ENCODE measurements around the gene LCK.

Gene LCK

DNA sequence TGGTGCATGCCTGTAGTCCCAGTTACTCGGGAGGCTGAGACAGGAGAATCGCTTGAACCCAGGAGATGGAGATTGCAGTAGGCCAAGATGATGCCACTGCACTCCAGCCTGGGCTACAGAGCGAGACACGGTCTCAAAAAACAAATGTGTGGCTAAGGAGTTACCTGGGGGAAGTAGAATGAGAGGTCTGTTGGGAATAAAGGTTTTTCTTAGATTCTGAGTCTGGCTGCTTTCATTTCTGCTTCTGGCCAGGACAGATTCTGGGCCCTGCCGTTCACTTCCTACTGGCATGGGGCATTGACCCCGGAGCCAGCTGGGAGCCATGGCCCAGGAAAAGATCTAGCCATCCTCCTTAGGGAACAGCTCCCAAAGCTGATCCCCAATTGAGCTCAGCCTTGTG is 42.6 kb upstream of the LCK start:
- DNase-seq = no peak
- Histone ChIP-seq H4K91ac (ENCODE audit: low read length) (no peak overlapping the region), H2BK12ac (ENCODE audit: low read length in 2 of 2) (no peak overlapping the region), H3K18ac (ENCODE audit: low read depth in 1 of 2, low read length in 2 of 2) (no peak overlapping the region), H3K9me3 (ENCODE audit: control insufficient read depth, low read length) (no peaks in the 10 kb centered on the region), H3K4me3 (ENCODE audit: insufficient read depth in 1 of 2, low read depth in 1 of 2, low read length in 2 of 2) (no peak overlapping the region), H3K36me3 (ENCODE audit: control insufficient read depth in 1 of 2, insufficient read depth in 2 of 2, low read depth in 1 of 2, low read length in 2 of 2) (peaks cover 12 to 29% of the 10 kb centered on the region in 2 experiments), H3K14ac (ENCODE audit: low read length in 2 of 2) (no peak overlapping the region), H4K8ac (ENCODE audit: low read length) (no peak overlapping the region), H3K27me3 (ENCODE audit: control insufficient read depth in 1 of 2, insufficient read depth in 1 of 2, low read length in 2 of 2) (no peaks in the 10 kb centered on the region), H3K4me1 (ENCODE audit: control insufficient read depth, insufficient read depth, low read depth, low read length) (peaks cover 22% of the 10 kb centered on the region), H3K27ac (ENCODE audit: low read length, poor library complexity, severe bottlenecking) (no peak overlapping the region), H3K4me2 (ENCODE audit: low read length, poor library complexity, severe bottlenecking) (no peak overlapping the region), H3K4ac (ENCODE audit: low read depth in 1 of 2, low read length in 2 of 2) (no peak overlapping the region), H3K23ac (ENCODE audit: low read length in 2 of 2) (no peak overlapping the region), H2BK120ac (ENCODE audit: low read depth, low read length) (no peak overlapping the region), H2BK15ac (ENCODE audit: low read depth, poor library complexity, severe bottlenecking) (no peak overlapping the region), H3K9ac (ENCODE audit: low read length) (no peak overlapping the region), H2BK5ac (ENCODE audit: low read depth, low read length, poor library complexity, severe bottlenecking) (no peak overlapping the region), H2AFZ (ENCODE audit: low read depth, low read length) (no peak overlapping the region), H2AK5ac (ENCODE audit: low read length, severe bottlenecking) (no peak overlapping the region), H3K79me1 (replicated peaks; ENCODE audit: low read length, poor library complexity, severe bottlenecking) (peaks cover 11% of the 10 kb centered on the region)
- WGBS = 97% methylated on average over 6 of the region's 6 CpGs

DNA sequence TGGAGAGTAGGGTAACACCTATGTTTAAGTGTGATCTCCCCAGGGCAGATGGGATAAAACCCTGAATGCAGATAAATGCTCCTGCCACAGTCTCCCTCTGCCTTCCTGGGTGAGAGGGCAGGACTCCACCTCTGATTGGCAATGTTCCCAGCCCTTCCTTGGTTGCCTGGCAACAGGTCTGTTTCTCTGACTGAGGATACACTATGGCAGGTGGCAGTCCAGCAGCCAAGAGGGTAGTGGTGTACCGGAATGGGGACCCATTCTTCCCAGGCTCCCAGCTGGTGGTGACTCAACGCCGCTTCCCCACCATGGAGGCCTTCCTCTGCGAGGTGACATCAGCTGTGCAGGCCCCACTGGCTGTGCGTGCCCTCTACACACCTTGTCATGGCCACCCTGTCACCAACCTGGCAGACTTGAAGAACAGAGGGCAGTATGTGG is 42.2 kb upstream of the LCK start, which contains the start of gene DCDC2B:
DCDC2B (plus strand) TSS at position 199 of the 438 bp plus-strand sequence; CDS start at position 204, 5 bp downstream.
- Histone ChIP-seq H3K4me3 (ENCODE audit: insufficient read depth in 1 of 2, low read depth in 1 of 2, low read length in 2 of 2) (no peak within 1 kb of the TSS), H3K14ac (ENCODE audit: low read length in 2 of 2) (no peak within 1 kb of the TSS), H2BK5ac (ENCODE audit: low read depth, low read length, poor library complexity, severe bottlenecking) (no peak within 1 kb of the TSS), H3K27ac (ENCODE audit: low read length, poor library complexity, severe bottlenecking) (no peak within 1 kb of the TSS), H3K36me3 (ENCODE audit: control insufficient read depth in 1 of 2, insufficient read depth in 2 of 2, low read depth in 1 of 2, low read length in 2 of 2) (peaks cover 12 to 27% of the 10 kb centered on the region in 2 experiments), H3K9me3 (ENCODE audit: control insufficient read depth, low read length) (no peaks in the 10 kb centered on the region), H2BK15ac (ENCODE audit: low read depth, poor library complexity, severe bottlenecking) (no peak within 1 kb of the TSS), H3K4me2 (ENCODE audit: low read length, poor library complexity, severe bottlenecking) (no peak within 1 kb of the TSS), H3K79me1 (replicated peaks; ENCODE audit: low read length, poor library complexity, severe bottlenecking) (peaks cover 9% of the 10 kb centered on the region), H3K4ac (ENCODE audit: low read depth in 1 of 2, low read length in 2 of 2) (no peak within 1 kb of the TSS), H3K4me1 (ENCODE audit: control insufficient read depth, insufficient read depth, low read depth, low read length) (peaks cover 22% of the 10 kb centered on the region), H3K9ac (ENCODE audit: low read length) (no peak within 1 kb of the TSS), H2AFZ (ENCODE audit: low read depth, low read length) (no peak within 1 kb of the TSS), H4K91ac (ENCODE audit: low read length) (peak within 1 kb of the TSS; percentile 37), H3K27me3 (ENCODE audit: control insufficient read depth in 1 of 2, insufficient read depth in 1 of 2, low read length in 2 of 2) (no peaks in the 10 kb centered on the region), H3K23ac (ENCODE audit: low read length in 2 of 2) (no peak within 1 kb of the TSS), H2BK12ac (ENCODE audit: low read length in 2 of 2) (peak within 1 kb of the TSS in 1 of 2 experiments; percentile 51), H2AK5ac (ENCODE audit: low read length, severe bottlenecking) (no peak within 1 kb of the TSS), H2BK120ac (ENCODE audit: low read depth, low read length) (no peak within 1 kb of the TSS), H3K18ac (ENCODE audit: low read depth in 1 of 2, low read length in 2 of 2) (no peak within 1 kb of the TSS), H4K8ac (ENCODE audit: low read length) (no peak within 1 kb of the TSS)
- 88% methylated on average over 5 of the region's 5 CpGs for WGBS
- DNase-seq = peak; percentile 65

DNA sequence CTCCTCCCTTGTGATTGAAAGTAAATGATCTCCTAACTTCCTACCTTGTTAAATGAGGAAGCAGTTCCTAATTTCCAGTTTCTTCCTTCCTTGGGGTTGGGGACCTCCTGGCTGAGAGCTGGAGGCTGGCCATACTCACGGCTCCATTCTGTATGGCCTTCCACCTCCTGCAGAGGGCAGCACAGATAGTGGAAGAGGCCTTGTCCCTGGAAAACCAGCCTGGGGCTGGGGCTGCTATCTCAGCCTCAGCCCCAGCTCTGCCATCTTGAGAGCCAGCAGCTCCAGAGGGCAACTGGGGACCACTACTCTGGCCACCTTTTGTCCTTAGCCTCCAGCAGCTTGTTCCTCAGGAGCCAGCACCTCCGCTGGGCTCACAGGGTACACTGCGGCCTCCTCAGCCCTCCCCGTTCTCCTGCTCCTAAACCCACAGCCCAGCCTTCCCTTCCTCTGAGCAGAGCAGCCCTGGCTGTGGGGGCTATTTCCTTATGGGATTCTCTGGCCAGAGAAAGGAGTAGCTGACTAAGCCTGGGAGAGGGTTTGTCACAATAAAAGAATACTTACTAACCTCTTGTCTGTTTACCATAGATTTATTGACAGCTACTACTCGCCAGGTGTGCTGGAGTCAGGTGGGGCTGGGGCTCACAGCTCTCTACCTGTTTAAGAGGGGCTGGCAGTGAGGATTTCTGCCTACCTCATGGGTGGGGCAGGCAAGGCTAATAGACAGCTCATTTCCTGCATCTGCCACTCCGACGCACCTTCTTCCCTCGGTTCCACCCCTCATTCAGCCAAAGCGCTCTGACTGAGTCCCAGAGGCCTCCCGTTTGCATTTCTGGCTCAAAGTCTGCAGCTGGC is 35.2 kb upstream of the LCK start:
- Histone ChIP-seq H3K4me2 (ENCODE audit: low read length, poor library complexity, severe bottlenecking) (no peak overlapping the region), H3K23ac (ENCODE audit: low read length in 2 of 2) (no peak overlapping the region), H3K4me1 (ENCODE audit: control insufficient read depth, insufficient read depth, low read depth, low read length) (peaks cover 5% of the 10 kb centered on the region), H3K9me3 (ENCODE audit: control insufficient read depth, low read length) (no peaks in the 10 kb centered on the region), H4K91ac (ENCODE audit: low read length) (no peak overlapping the region), H2AFZ (ENCODE audit: low read depth, low read length) (no peak overlapping the region), H3K4ac (ENCODE audit: low read depth in 1 of 2, low read length in 2 of 2) (no peak overlapping the region), H3K18ac (ENCODE audit: low read depth in 1 of 2, low read length in 2 of 2) (no peak overlapping the region), H2BK120ac (ENCODE audit: low read depth, low read length) (no peak overlapping the region), H2BK15ac (ENCODE audit: low read depth, poor library complexity, severe bottlenecking) (no peak overlapping the region), H2BK12ac (ENCODE audit: low read length in 2 of 2) (no peak overlapping the region), H3K79me1 (replicated peaks; ENCODE audit: low read length, poor library complexity, severe bottlenecking) (peaks cover 26% of the 10 kb centered on the region), H3K9ac (ENCODE audit: low read length) (peak overlapping the region; percentile 29), H3K4me3 (ENCODE audit: insufficient read depth in 1 of 2, low read depth in 1 of 2, low read length in 2 of 2) (no peak overlapping the region), H2AK5ac (ENCODE audit: low read length, severe bottlenecking) (no peak overlapping the region), H4K8ac (ENCODE audit: low read length) (peak overlapping the region; percentile 52), H3K27me3 (ENCODE audit: control insufficient read depth in 1 of 2, insufficient read depth in 1 of 2, low read length in 2 of 2) (no peaks in the 10 kb centered on the region), H3K36me3 (ENCODE audit: control insufficient read depth in 1 of 2, insufficient read depth in 2 of 2, low read depth in 1 of 2, low read length in 2 of 2) (peaks cover 50 to 56% of the 10 kb centered on the region in 2 experiments), H3K27ac (ENCODE audit: low read length, poor library complexity, severe bottlenecking) (no peak overlapping the region), H3K14ac (ENCODE audit: low read length in 2 of 2) (no peak overlapping the region), H2BK5ac (ENCODE audit: low read depth, low read length, poor library complexity, severe bottlenecking) (no peak overlapping the region)
- peak; percentile 76 for DNase-seq
- WGBS = 84% methylated on average over 7 of the region's 10 CpGs

DNA sequence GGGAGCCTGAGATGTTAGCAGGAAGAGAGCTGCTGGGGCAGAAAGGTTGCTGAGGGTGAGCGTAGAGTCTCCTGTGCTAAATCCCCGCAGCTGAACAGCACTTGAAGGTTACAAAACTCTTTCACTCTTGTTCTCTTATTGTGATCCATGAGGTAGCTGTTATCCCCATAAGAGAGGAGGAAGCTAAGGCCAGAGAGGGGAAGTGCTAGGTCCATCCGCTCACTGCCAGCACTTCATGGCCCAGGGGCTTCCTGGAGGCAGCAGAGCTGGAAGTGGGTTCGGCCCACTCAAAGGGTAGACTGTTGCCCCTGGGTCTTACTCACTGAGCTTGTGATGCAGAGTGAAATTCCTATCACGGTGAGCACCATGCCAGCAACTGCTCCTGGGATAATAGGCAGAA is 34.5 kb upstream of the LCK start:
- Histone ChIP-seq H3K4ac (ENCODE audit: low read depth in 1 of 2, low read length in 2 of 2) (no peak overlapping the region), H2AFZ (ENCODE audit: low read depth, low read length) (no peak overlapping the region), H3K18ac (ENCODE audit: low read depth in 1 of 2, low read length in 2 of 2) (no peak overlapping the region), H3K14ac (ENCODE audit: low read length in 2 of 2) (no peak overlapping the region), H3K4me3 (ENCODE audit: insufficient read depth in 1 of 2, low read depth in 1 of 2, low read length in 2 of 2) (no peak overlapping the region), H2BK15ac (ENCODE audit: low read depth, poor library complexity, severe bottlenecking) (no peak overlapping the region), H3K36me3 (ENCODE audit: control insufficient read depth in 1 of 2, insufficient read depth in 2 of 2, low read depth in 1 of 2, low read length in 2 of 2) (peaks cover 49 to 57% of the 10 kb centered on the region in 2 experiments), H3K27ac (ENCODE audit: low read length, poor library complexity, severe bottlenecking) (no peak overlapping the region), H2BK120ac (ENCODE audit: low read depth, low read length) (no peak overlapping the region), H3K79me1 (replicated peaks; ENCODE audit: low read length, poor library complexity, severe bottlenecking) (peaks cover 28% of the 10 kb centered on the region), H3K4me1 (ENCODE audit: control insufficient read depth, insufficient read depth, low read depth, low read length) (peaks cover 10% of the 10 kb centered on the region), H3K9me3 (ENCODE audit: control insufficient read depth, low read length) (no peaks in the 10 kb centered on the region), H3K27me3 (ENCODE audit: control insufficient read depth in 1 of 2, insufficient read depth in 1 of 2, low read length in 2 of 2) (no peaks in the 10 kb centered on the region), H3K23ac (ENCODE audit: low read length in 2 of 2) (no peak overlapping the region), H4K91ac (ENCODE audit: low read length) (no peak overlapping the region), H4K8ac (ENCODE audit: low read length) (no peak overlapping the region), H2BK12ac (ENCODE audit: low read length in 2 of 2) (no peak overlapping the region), H3K9ac (ENCODE audit: low read length) (peak overlapping the region; percentile 29), H2BK5ac (ENCODE audit: low read depth, low read length, poor library complexity, severe bottlenecking) (no peak overlapping the region), H2AK5ac (ENCODE audit: low read length, severe bottlenecking) (no peak overlapping the region), H3K4me2 (ENCODE audit: low read length, poor library complexity, severe bottlenecking) (no peak overlapping the region)
- no peak for DNase-seq
- 98% methylated on average over 4 of the region's 5 CpGs for WGBS

All from mesenchymal stem cell (in vitro differentiated cells and primary cell).